Myocyte (in vitro differentiated cells): Measurements from ENCODE around the gene PDCD6IP. TPM values are rescaled to one million over a fixed set of nuclear protein-coding genes. Genes with fewer than 3 reads are reported as not detected.

ENCODE experiments used
- DNase-seq: peaks from one replicate; pipeline ENCODE4 v3.0.0-alpha.2; 2012; ENCODE audit warnings: low read depth
- total RNA-seq: library from RNA; depleted of rRNA; stranded (reverse); fragments of >200 nt; gene quantifications from 2 replicates; pipeline ENCODE4 v1.2.3, GENCODE V29; 2014

PDCD6IP gene
- total RNA-seq, 1 donor from 2014 or later: 198 TPM

DNA sequence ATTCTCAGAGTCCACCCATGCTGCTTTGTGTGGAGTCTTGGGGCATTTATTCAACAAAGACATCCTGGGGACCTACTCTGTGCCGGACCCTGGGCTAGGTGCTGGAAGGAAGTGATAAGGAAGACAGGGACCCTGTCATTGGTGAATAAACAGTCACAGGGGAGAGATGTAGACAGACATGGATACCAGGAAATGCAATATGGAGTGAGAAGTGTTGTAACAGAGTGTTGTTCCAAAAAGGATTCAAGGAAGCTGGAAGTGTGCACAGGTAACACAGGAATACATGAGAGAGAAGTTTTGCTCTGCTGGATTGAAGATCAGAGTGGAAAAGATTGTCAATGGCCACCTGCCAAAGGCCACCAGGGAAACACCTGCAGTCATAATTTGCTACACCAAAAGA, 89.0 kb downstream of the PDCD6IP start:
- no peak for DNase-seq

DNA sequence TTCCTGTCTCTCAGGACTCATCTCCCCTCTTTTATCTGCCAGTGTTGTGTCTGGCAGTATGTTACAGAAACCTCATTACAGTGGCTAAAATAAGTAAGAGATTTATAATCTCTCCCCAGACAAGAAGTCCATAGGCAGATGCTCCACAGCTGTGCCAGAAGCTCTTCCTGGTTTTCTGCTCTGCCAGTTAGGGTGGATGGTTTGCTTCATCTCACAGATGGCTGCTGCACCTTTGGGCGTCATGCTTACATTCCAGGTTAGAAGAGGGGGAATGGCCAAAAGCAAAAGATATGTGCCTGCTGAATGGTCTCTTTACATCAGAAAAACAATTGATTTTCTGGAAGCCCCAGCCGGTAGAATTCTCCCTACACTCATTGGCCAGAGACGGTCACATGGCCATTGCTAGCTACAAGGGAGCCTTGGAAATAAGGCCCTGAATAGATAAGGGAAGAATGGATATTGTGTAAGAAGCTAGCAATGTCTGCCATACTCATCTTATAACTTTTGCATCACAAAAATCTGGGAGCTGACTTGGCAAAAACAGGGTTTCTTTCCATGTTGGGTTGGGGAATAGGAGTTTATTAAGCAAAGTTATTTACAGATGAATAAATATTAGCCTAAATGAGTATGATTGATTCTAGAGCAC, 91.1 kb downstream of the PDCD6IP start:
- DNase-seq: no peak

DNA sequence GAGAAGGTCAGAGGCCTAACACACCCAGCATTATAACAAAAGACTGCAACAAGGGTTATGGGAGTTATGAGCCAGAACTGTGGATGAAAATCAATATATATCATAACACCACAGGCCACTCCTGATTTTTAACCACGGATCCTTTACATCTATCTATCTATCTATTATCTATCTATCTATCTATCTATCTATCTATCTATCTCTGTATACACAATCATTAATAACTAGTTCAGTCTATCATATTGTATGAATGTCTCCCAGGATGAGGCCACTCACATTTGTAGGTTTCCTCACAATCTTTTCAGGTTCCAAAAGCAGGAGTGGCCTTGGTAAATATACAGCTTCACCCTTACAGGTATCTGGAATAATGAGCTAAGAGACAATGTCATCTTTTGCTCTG, 94.2 kb downstream of the PDCD6IP start:
- DNase-seq: no peak

DNA sequence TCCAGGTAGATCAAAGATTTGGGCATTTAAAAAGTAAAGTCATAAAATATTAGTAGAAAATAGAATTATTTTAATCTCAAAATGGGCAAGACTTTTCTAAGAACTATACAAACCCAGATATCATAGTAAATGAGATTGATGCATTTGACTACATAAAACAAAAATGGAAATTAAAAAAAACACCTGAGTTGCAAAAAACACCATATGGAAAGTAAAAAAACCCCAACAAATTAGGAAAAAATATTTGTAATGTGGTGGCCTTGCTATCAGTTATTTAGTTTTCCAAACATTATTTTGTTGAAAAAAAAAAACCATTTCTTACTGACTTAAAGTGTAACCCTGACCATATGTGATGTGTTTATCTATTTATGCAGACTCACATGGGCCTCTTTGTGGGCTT, 97.2 kb downstream of the PDCD6IP start:
- DNase-seq: no peak

DNA sequence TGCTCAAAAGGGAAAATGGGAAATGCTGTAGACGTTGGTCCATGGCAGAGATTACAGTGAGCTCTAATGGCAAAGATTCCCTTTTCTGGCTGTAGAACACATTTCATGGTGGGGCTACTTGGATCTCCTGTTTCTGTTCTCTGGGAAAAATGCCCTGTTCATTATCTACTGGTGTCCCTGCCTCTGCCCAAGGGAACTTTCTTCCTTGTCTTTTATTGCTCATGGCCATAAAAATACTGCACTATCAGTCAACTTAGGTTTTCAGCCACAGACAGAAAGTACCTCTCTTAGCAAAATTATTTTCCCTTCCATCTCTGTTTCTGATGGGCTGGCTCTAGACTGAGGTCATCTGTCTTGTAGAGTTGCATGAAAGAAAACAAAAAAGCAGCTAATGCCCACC, 98.9 kb downstream of the PDCD6IP start:
- no peak for DNase-seq

DNA sequence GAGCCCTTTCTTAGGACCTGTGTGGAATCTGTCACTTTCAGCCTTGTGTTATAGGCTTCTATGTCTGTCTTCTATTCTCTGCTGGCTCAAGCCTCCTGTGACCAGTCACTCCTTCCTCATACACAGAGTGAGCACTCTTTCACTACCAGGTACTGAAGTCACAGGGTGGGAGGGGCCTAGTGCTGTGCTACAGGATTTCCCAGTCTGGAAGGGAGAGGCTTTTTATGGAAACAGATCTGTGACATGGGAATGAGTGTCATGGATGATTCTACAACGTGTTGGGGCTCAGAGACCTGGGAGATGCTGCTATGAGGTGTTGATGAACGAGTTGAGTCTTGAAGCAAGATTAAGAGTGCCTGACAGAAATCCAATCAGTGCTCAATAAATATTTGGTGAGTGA, 100.5 kb downstream of the PDCD6IP start:
- DNase-seq: no peak

DNA sequence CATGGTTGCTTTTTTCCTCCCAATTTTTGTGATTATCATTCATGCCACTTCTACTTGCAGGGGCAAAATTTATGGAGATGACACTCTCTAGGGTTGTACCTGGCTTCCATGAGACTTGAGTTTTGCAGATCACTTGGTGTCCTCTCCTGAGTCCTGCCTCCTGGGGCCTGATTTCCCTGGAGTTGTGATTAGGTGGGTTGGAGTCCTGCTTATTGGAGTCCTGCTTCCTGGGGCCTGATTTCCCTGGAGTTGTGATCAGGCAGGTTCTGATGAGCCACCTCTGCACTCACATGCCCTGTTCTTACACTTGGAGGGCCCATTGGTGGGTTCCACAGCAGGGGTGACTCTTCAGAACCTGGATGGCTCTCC, 102.0 kb downstream of the PDCD6IP start:
- DNase-seq: no peak

DNA sequence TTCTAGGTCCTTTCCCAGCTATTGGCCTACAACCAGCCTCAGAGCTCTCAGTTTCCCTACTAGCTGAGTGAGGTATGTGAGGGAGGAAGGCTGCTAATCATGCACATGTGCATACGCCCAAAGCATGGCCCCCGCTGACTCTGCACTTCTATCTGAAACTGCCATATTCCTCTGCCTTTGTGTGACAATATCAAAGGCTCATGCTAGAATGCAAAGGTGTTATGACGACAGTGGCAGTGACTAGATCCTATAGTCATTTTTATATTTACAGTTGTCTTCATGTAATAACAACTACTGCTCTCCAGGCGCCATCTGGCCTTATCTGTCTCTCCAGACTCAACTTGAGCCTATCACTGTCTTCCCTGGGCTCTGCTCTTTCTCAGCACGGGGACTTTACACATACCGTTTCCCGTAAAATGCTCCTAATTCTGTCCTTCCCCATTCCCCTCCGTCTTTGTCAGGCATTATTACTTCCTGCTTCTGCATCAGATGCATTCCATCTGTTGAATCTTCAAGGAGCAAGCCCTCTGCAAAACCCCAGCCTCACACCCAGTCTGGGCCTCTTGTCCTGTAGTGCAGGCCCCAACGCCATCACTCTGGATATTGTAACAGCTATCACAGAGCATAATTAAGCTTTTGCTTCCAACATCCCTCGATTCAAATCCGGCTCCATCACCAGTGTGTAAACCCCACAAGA, 102.5 kb downstream of the PDCD6IP start:
- no peak for DNase-seq

DNA sequence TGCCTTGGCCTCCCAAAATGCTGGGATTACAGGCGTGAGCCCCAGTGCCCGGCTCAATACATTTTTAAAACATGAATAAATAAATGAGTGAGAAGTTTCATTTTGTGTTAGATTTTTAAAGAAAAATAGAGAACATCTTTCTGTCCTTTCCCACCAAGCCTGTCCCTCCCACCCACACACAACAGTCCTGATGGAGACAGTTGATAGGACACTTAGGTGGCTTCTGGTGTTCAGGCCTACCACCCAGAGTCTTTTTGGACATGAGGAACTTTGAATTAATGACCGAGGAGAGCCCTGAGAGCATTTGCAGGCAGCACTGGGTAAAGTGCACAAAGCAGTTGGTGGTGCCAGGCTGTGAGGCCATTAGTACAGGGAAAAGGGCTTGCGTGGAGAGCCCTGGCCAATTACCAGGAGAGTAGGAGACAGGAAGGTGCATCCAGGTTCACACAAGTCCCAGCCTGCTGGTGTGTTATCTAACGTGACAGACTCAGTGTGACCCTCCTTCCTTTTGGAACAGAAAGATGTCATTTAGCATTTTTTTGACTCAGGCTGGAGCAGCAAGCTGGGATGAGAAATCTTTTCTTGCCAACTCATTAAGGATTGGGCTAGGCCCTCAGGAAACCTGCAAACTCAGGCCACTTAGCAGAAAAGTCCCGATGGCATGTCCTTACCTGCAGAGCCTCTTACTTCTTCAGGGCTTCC, 103.6 kb downstream of the PDCD6IP start:
- DNase-seq: no peak

DNA sequence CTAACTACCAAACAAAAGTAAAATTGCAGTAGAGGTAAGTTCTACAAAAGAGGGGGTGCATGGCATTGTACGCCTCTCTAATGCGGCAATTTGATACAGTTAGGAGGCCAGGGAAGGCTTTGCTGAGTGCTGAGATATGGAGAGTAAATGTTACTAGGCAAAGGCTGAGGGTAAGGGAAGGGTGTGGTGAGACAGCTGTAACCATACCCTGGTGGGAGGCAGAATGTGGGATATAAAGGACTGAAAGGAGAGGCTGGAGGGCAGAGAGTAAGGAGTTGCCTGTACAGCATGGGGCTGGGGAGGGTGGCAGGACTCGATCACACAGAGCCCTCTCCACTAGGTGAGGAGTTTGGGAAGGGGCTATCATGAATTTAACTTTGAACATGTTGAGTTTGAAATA, 106.3 kb downstream of the PDCD6IP start:
- peak; percentile 91 for DNase-seq

DNA sequence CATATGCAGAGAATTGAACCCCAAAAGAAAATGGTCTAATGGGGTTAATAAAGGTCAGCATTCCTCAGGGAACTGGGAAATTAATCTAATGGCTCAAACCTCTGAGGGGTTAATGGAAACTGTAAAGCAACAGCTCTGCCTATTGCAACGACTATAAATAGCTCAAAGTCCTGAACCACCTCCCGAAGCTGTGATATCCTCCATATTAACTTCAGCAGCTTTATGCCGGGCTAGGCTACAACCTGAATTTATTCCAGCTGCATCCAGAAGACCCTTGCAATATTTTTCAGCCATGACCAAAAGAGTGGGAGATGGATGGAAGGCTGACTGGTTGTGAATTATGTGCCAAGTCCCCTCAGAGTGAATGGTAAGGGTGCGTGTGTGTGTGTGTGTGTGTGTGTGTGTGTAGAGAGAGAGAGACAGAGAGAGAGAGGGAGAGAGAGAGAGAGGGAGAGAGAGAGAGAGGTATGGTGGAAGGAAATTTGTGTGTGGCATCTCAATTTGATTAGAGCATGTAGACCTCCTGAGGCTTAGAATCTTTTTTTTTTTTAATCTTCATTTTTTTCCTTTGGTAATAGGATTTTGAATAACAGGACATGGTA, 109.9 kb downstream of the PDCD6IP start:
- DNase-seq: peak; percentile 22

DNA sequence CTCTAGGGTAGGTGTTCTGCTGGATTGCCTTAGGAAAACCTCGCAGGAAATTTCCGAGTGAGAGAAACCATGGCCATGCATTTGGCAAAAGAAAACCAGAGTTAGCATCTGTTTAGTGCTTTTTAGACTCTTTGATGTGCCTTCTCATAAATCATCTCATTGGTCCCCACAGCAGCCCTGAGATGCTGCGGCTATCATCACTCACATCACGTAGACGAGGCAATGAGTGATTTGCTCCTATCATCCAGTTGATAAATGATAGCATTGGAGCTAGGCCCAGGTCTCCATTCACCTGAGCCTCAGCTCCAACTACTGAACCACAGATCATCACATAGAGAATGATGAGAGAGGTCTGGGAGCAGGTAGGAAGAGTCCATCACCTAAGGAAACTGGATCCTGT, 111.1 kb downstream of the PDCD6IP start:
- DNase-seq: no peak

DNA sequence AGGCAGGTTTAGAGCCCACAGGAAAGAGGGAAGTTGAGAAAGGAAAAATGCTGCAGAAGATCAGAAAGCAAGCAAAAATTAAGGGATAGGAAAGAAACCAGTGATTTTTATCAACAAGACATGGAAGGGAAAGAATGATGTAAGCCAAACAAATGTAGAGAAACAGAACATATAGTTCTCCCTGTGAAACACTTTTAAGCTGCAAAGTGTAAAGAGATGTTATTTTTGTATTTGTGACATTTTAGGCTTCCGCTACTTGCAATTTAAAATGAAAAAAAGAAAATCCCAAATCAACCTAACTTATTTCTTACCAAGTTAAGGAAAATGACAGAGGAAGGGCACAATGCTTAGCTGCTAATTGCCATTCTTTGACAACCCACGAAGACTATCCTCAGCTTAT, 111.6 kb downstream of the PDCD6IP start:
- DNase-seq: no peak

DNA sequence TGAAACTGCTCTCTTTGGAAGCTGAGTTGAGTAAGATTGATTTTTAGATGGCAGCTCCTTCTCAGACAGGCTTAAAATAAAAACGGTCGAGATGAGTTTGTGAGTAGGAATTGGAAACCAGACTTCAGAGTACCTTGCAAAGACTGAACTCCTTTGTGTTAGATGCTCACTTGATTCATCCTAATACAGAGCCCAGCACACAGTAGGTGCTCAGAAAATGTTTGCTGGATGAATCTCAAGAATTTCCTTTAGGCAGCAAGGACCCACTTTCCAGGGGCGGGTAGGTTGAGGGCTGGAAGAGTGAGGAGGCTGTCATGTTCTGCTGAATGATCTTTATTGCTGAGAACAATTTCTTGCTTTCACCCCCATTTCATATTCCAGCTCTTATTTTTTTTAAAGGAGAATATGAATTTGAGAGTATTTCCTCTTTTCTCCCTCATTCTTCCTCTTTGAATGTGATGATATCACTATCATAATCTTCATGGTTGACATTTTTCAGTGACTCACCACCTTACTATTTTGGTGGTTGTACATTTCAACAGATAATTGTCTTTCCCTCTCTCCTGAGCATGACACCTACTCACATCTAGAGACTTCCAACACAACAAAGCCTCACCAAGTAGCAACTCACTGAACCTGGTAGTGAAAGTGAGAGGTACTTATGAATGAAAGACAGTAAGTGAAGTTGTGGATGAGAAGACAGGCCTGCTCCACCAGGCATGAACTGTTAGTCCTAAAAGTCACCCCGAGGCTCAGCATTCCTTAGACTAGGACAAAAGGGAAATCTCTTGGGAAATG, 113.3 kb downstream of the PDCD6IP start:
- DNase-seq: peak; percentile 35

DNA sequence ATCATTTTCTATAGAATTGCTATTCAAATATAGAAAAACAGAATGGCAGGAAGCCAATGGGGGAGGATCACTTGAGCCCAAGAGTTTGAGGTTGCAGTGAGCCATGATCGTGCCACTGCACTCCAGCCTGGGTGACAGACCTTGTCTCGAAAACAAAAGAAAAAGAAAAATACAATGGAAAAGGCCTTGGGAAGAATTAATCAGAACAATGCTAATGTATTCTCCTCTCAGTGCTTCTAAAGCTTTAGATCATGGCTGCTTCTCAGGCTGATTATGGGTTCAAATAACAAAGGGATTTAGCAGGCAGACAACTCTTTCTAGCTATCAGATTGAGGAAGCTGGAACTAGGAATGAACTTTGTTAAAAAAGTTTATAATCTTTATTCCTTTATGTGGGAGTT, 115.8 kb downstream of the PDCD6IP start:
- DNase-seq: no peak

DNA sequence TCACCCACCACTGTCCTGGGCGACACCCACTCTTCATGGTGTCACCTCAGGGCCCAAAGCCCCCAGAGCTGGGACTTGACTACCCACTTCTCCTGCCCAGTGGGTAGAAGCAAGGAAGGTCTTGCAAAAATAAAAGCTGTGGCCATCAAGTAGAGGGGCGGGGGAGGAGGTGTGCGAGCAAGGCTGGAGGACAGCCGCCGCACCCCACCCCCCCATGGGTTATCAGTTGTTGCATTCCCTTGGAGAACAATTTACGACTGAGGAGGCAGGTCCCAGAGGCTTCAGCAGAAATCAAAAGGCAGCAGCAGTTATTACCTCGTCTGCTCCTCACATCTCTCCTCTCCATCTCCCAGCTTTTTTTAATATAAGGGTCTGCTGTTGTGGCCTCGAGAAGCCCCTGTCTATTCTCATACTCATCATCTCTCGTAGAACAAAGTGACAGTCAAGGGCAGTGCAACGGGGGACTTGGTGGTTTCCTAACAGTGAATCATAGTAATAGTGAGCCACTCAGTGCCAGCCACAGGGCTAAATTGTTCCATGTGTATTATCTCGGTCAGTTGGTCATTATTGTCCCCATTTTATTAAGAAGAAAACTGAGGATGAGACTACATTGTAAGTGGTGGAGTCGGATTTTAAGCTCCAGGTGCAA, 116.4 kb downstream of the PDCD6IP start:
- no peak for DNase-seq

DNA sequence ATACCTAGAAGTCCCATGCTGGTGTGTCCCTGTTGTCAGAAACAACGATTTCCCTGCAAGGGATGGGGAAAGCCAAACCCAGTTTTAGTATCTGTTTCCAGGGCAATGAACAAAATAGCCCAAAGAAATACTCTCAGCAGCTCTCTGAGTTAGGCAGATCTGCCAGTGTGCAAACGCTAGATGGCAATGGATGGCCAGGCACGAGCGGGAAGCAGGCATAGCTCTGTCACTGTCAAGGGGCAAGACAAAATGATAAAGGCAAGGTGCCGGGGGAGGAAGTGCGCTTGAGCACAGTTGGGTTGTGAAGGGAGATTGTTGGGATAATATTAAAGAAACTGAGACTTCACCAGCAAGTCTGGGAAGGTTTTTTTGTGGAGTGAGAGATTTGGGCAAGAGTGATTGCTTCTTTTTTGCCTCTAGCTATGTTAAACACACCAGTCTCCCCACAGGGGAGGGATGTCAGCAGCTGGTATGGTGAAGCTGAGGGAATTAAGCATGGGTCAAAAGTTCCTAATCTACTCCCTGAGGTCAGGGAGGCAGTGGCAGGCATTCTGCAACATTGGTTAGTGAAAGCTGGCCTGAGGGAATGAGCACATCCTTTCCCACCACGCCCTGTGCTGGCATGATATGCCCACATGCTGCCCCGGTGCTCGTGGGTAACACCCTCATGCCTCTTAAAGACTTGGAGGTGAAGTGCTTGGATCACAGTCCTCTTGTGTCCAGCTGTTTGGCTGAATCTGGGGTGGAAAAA, 117.5 kb downstream of the PDCD6IP start:
- DNase-seq: peak; percentile 91

DNA sequence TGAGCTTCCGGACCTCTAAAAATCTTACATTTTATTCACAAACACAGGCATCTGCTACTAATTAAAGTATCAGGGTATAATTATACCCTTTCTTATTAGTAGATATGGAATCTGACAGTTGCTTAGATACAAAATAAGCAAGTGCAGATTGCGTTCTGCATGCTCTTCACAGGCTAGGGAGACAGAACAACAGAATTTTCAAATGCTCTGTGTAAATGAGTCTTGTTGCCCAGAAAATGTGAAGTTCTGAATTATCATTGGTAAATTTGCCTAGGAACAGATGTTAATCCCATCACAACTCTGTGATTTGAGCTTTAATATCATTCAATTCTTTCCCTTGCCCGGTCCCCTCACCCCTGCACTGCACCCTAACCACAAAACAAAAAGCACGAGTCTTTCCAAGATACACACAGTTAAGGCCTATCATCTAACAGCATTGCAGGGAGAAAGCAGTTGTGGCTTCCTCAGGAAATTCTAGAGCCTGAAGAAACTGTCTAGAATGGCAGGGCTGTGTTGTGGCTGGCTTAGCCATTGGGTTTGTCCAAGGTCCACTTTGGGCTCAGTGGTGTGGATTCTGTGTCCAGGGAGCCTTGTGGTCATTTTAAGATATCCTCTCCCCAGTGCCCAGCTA, 119.8 kb downstream of the PDCD6IP start:
- peak; percentile 68 for DNase-seq
